Ishikawa (cell line): Measurements from ENCODE around the gene MAP7.

Experiments used
- CEBPB ChIP-seq: IDR thresholded peaks from 2 replicates; pipeline ENCODE4 v1.6.1; 2012
- CREB1 ChIP-seq: IDR thresholded peaks from 2 replicates; pipeline ENCODE4 v1.6.1; 2012; ENCODE audit warnings: low read depth
- EGR1 ChIP-seq: IDR thresholded peaks from 2 replicates; pipeline ENCODE4 v1.6.1; 2012
- EP300 ChIP-seq: IDR thresholded peaks from 2 replicates; pipeline ENCODE4 v1.6.1; 2012; ENCODE audit warnings: borderline replicate concordance
- FOXM1 ChIP-seq: IDR thresholded peaks from 2 replicates; pipeline ENCODE4 v1.6.1; 2012; ENCODE audit warnings: low read depth, borderline replicate concordance
- MAX ChIP-seq: IDR thresholded peaks from 2 replicates; pipeline ENCODE4 v1.6.1; 2012
- NFIC ChIP-seq: IDR thresholded peaks from 2 replicates; pipeline ENCODE4 v1.6.1; 2012
- RAD21 ChIP-seq: IDR thresholded peaks from 2 replicates; pipeline ENCODE4 v1.6.1; 2012; ENCODE audit warnings: low read depth
- REST ChIP-seq: IDR thresholded peaks from 2 replicates; pipeline ENCODE4 v1.6.1; 2012; ENCODE audit warnings: low read depth, mild to moderate bottlenecking
- TAF1 ChIP-seq: IDR thresholded peaks from 2 replicates; pipeline ENCODE4 v1.6.1; 2012; ENCODE audit warnings: low read depth, mild to moderate bottlenecking
- TCF12 ChIP-seq: IDR thresholded peaks from 2 replicates; pipeline ENCODE4 v1.6.1; 2012; ENCODE audit warnings: low read depth
- TEAD4 ChIP-seq: IDR thresholded peaks from 2 replicates; pipeline ENCODE4 v1.6.1; 2012
- USF1 ChIP-seq: IDR thresholded peaks from 2 replicates; pipeline ENCODE4 v1.6.1; 2012
- YY1 ChIP-seq: IDR thresholded peaks from 2 replicates; pipeline ENCODE4 v1.6.1; 2012; ENCODE audit warnings: low read depth
- ZBTB7A ChIP-seq: IDR thresholded peaks from 2 replicates; pipeline ENCODE4 v1.6.1; 2012; ENCODE audit warnings: low read depth

Gene MAP7

GRCh38 chr6:136563386-136564152 lies 13.3 kb upstream of the MAP7 start:
- TF ChIP-seq EP300 = no peak
- TF ChIP-seq RAD21 = no peak
- TF ChIP-seq TEAD4 = no peak

GRCh38 chr6:136562211-136562610 lies 12.0 kb upstream of the MAP7 start:
- no peak for TF ChIP-seq TCF12
- TF ChIP-seq CEBPB = no peak
- TF ChIP-seq CREB1 = no peak
- no peak for TF ChIP-seq MAX

GRCh38 chr6:136553166-136553787 lies 3.1 kb upstream of the MAP7 start:
- TF ChIP-seq ZBTB7A (no peak), EP300 (no peak)

GRCh38 chr6:136552054-136552453 lies 1.8 kb upstream of the MAP7 start:
- TF ChIP-seq TAF1 (no peak), MAX (no peak), YY1 (no peak), ZBTB7A (no peak), REST (no peak), CEBPB (no peak), EP300 (no peak), USF1 (no peak)

GRCh38 chr6:136551103-136551502 lies 881 bp upstream of the MAP7 start:
- TF ChIP-seq NFIC = no peak
- TF ChIP-seq YY1 = no peak
- TF ChIP-seq EGR1 = no peak
- no peak for TF ChIP-seq MAX
- no peak for TF ChIP-seq CEBPB
- TF ChIP-seq TCF12 = no peak

GRCh38 chr6:136550045-136550329 lies 235 bp downstream of the MAP7 start:
- TF ChIP-seq TEAD4 (no peak), RAD21 (no peak), CEBPB (no peak), CREB1 (no peak), YY1 (no peak), FOXM1 (no peak), TAF1 (no peak), USF1 (no peak), MAX (no peak), ZBTB7A (no peak), EP300 (no peak), TCF12 (no peak), EGR1 (no peak)

GRCh38 chr6:136549300-136550044 lies 750 bp downstream of the MAP7 start:
- TF ChIP-seq FOXM1 (no peak), EGR1 (no peak), TCF12 (no peak), TAF1 (no peak), CREB1 (no peak), CEBPB (no peak), REST (no peak), RAD21 (no peak), ZBTB7A (no peak), NFIC (no peak), EP300 (no peak), MAX (no peak), TEAD4 (no peak), USF1 (no peak), YY1 (no peak)
